HuH-7 (cell line): ENCODE measurements around the gene FBXW5.
A peak's percentile ranks its signal among the peaks of the same experiment; 100 is the strongest.

Experiments used
- DNase-seq: peaks from one replicate; pipeline ENCODE4 v3.0.0; 2011; ENCODE audit warnings: low spot score

The FBXW5 gene

GRCh38 chr9:136977649-136978072 is 33.1 kb upstream of the FBXW5 start:
- DNase-seq: no peak

- DNase-seq: no peak
Measured at GRCh38 chr9:136977223-136977622, 32.7 kb upstream of the FBXW5 start, which contains the start of gene PTGDS. TSS of gene PTGDS (plus strand) at chr9:136977504. CDS start at chr9:136977579, 75 bp downstream.

- peak; percentile 77 for DNase-seq
Measured at GRCh38 chr9:136975644-136976043, 31.1 kb upstream of the FBXW5 start.

- no peak for DNase-seq
Measured at GRCh38 chr9:136974817-136975535, 30.4 kb upstream of the FBXW5 start.

GRCh38 chr9:136973618-136974617 is 29.4 kb upstream of the FBXW5 start:
- no peak for DNase-seq

- no peak for DNase-seq
Measured at GRCh38 chr9:136972743-136973142, 28.2 kb upstream of the FBXW5 start.

- no peak for DNase-seq
Measured at GRCh38 chr9:136972335-136972734, 27.8 kb upstream of the FBXW5 start.

- DNase-seq: no peak
Measured at GRCh38 chr9:136971746-136972145, 27.2 kb upstream of the FBXW5 start.

- no peak for DNase-seq
Measured at GRCh38 chr9:136970361-136970760, 25.8 kb upstream of the FBXW5 start.

- no peak for DNase-seq
Measured at GRCh38 chr9:136969774-136970173, 25.2 kb upstream of the FBXW5 start.

GRCh38 chr9:136969150-136969549 is 24.6 kb upstream of the FBXW5 start:
- DNase-seq: no peak

GRCh38 chr9:136968333-136969127 is 24.0 kb upstream of the FBXW5 start:
- DNase-seq: no peak

GRCh38 chr9:136965771-136966484 is 21.4 kb upstream of the FBXW5 start:
- no peak for DNase-seq

GRCh38 chr9:136964833-136965422 is 20.4 kb upstream of the FBXW5 start:
- no peak for DNase-seq

GRCh38 chr9:136964171-136964689 is 19.7 kb upstream of the FBXW5 start:
- DNase-seq: no peak

- no peak for DNase-seq
Measured at GRCh38 chr9:136963751-136964150, 19.2 kb upstream of the FBXW5 start.

- no peak for DNase-seq
Measured at GRCh38 chr9:136963341-136963740, 18.8 kb upstream of the FBXW5 start.

- DNase-seq: no peak
Measured at GRCh38 chr9:136962701-136963248, 18.2 kb upstream of the FBXW5 start.

- no peak for DNase-seq
Measured at GRCh38 chr9:136962163-136962562, 17.6 kb upstream of the FBXW5 start.

GRCh38 chr9:136961279-136962065 is 16.9 kb upstream of the FBXW5 start:
- DNase-seq: no peak
